Loucy (cell line): ENCODE data around the gene CAMK2A.

Experiments
- H2AFZ ChIP-seq: fragments of 200-600 bp; sonication (generic); 2 replicates; pipeline ENCODE4 v1.6.0; 2016; ENCODE audit warnings: antibody characterized with exemption, mild to moderate bottlenecking, low read length, moderate library complexity
- H3F3A ChIP-seq: fragments of 200-600 bp; 2 replicates; pipeline ENCODE4 v1.6.0; 2016; ENCODE audit warnings: antibody characterized with exemption, low read depth, mild to moderate bottlenecking
- H3K27me3 ChIP-seq: fragments of 200-600 bp; sonication (generic); 2 replicates; pipeline ENCODE4 v1.6.1; 2014; ENCODE audit warnings: low read length, mild to moderate bottlenecking; ENCODE audit not compliant: insufficient read depth, poor library complexity, severe bottlenecking
- H3K36me3 ChIP-seq: fragments of 200-600 bp; sonication (generic); 2 replicates; pipeline ENCODE4 v1.6.1; 2016; ENCODE audit warnings: low read length; ENCODE audit not compliant: insufficient read depth
- H3K4me1 ChIP-seq: fragments of 200-600 bp; sonication (generic); 2 replicates; pipeline ENCODE4 v1.5.1; 2014; ENCODE audit warnings: low read length, mild to moderate bottlenecking; ENCODE audit not compliant: insufficient read depth, poor library complexity, severe bottlenecking
- H3K4me2 ChIP-seq: fragments of 200-600 bp; sonication (generic); 2 replicates; pipeline ENCODE4 v1.6.0; 2014; ENCODE audit warnings: antibody characterized with exemption, low read length, low read depth, mild to moderate bottlenecking; ENCODE audit not compliant: poor library complexity, severe bottlenecking
- H3K4me3 ChIP-seq: fragments of 200-600 bp; sonication (generic); 2 replicates; pipeline ENCODE4 v1.5.1; 2014; ENCODE audit warnings: low read length, mild to moderate bottlenecking, mixed read lengths; ENCODE audit not compliant: poor library complexity, severe bottlenecking
- H3K79me2 ChIP-seq: fragments of 200-600 bp; sonication (generic); 2 replicates; pipeline ENCODE4 v1.6.1; 2014; ENCODE audit warnings: low read length; ENCODE audit not compliant: insufficient read depth
- H3K9ac ChIP-seq: fragments of 200-600 bp; sonication (generic); 2 replicates; pipeline ENCODE4 v1.6.0; 2014; ENCODE audit warnings: mild to moderate bottlenecking, low read depth, low read length, moderate library complexity; ENCODE audit not compliant: poor library complexity, severe bottlenecking
- H3K9me2 ChIP-seq: fragments of 200-600 bp; sonication (generic); replicated peaks from 2 replicates; pipeline ENCODE4 v1.6.1; 2016; ENCODE audit warnings: low read depth, low read length, mixed read lengths
- H3K9me3 ChIP-seq: fragments of 200-600 bp; sonication (generic); 2 replicates; pipeline ENCODE4 v1.6.1; 2014; ENCODE audit warnings: mild to moderate bottlenecking, antibody characterized with exemption, low read length, low read depth; ENCODE audit not compliant: insufficient read depth
- H4K20me1 ChIP-seq: fragments of 200-600 bp; sonication (generic); 2 replicates; pipeline ENCODE4 v1.6.0; 2014; ENCODE audit warnings: antibody characterized with exemption, low read length, mild to moderate bottlenecking; ENCODE audit not compliant: insufficient read depth, poor library complexity, severe bottlenecking
- EZH2phosphoT487 ChIP-seq: fragments of 200-600 bp; IDR thresholded peaks from 2 replicates; pipeline ENCODE4 v1.6.1; 2018; ENCODE audit warnings: antibody characterized with exemption, mild to moderate bottlenecking, moderate library complexity, borderline replicate concordance
- TF ChIP-seq, protein P1 (sequence below): fragments of 200-600 bp; sonication (generic); conservative IDR thresholded peaks from 2 replicates; pipeline ENCODE4 v1.5.1; 2014; ENCODE audit warnings: mild to moderate bottlenecking, antibody characterized with exemption, low read length

CAMK2A gene

DNA sequence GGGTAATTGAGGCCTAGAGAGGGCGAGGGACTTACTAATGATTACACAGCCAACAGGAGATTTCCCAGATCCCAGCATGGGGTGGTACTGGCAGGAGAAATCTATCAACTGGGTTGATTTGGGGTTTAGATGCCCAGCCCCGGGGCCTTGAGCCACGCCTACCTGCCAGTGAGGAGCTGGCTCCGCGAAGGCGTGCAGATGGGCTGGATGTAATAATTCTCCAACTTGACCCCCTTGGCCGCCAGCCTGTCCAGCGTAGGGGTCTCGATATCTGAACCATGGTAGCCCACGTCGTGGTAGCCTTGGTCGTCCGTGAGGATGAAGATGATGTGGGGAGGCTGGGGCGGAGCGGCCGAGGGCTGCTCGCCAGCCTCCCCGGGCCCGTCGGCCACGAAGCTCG is 12.3 kb upstream of the CAMK2A start:
- Histone ChIP-seq H3K9me2 (no peaks in the 10 kb centered on the region), H4K20me1 (no peaks in the 10 kb centered on the region), H3K9ac (no peak overlapping the region), H3K36me3 (no peaks in the 10 kb centered on the region), H3K79me2 (no peaks in the 10 kb centered on the region), H2AFZ (no peak overlapping the region), H3K4me2 (no peak overlapping the region), H3K4me1 (no peaks in the 10 kb centered on the region), H3F3A (no peaks in the 10 kb centered on the region), H3K9me3 (no peaks in the 10 kb centered on the region), H3K27me3 (no peaks in the 10 kb centered on the region), H3K4me3 (no peak overlapping the region)
- TF ChIP-seq, protein P1, sequence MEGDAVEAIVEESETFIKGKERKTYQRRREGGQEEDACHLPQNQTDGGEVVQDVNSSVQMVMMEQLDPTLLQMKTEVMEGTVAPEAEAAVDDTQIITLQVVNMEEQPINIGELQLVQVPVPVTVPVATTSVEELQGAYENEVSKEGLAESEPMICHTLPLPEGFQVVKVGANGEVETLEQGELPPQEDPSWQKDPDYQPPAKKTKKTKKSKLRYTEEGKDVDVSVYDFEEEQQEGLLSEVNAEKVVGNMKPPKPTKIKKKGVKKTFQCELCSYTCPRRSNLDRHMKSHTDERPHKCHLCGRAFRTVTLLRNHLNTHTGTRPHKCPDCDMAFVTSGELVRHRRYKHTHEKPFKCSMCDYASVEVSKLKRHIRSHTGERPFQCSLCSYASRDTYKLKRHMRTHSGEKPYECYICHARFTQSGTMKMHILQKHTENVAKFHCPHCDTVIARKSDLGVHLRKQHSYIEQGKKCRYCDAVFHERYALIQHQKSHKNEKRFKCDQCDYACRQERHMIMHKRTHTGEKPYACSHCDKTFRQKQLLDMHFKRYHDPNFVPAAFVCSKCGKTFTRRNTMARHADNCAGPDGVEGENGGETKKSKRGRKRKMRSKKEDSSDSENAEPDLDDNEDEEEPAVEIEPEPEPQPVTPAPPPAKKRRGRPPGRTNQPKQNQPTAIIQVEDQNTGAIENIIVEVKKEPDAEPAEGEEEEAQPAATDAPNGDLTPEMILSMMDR = no peak
- no peak for TF ChIP-seq EZH2phosphoT487

DNA sequence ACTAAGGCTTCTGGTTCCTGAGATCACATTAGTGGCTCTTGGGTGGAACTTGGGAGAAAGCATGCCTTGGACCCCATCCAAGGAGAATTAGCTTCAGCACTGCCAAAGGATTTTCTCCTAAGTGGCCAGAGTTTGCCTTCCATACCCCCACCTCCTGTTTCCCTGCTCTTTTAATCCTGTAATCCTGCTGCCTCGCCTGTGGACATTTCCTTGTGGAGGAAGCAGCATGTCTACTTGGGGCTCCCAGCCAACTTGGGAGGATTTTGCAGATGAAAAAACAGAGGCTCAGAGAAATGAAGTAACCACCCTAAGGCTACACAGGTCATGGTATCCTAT is 11.6 kb upstream of the CAMK2A start:
- Histone ChIP-seq H4K20me1 (no peaks in the 10 kb centered on the region), H3K4me2 (no peak overlapping the region), H3K4me1 (no peaks in the 10 kb centered on the region), H3F3A (no peaks in the 10 kb centered on the region), H3K79me2 (no peaks in the 10 kb centered on the region), H3K9me2 (no peaks in the 10 kb centered on the region), H2AFZ (no peak overlapping the region), H3K27me3 (no peaks in the 10 kb centered on the region), H3K9me3 (no peaks in the 10 kb centered on the region), H3K9ac (no peak overlapping the region), H3K4me3 (no peak overlapping the region), H3K36me3 (no peaks in the 10 kb centered on the region)
- no peak for TF ChIP-seq EZH2phosphoT487
- TF ChIP-seq, protein P1 = no peak

DNA sequence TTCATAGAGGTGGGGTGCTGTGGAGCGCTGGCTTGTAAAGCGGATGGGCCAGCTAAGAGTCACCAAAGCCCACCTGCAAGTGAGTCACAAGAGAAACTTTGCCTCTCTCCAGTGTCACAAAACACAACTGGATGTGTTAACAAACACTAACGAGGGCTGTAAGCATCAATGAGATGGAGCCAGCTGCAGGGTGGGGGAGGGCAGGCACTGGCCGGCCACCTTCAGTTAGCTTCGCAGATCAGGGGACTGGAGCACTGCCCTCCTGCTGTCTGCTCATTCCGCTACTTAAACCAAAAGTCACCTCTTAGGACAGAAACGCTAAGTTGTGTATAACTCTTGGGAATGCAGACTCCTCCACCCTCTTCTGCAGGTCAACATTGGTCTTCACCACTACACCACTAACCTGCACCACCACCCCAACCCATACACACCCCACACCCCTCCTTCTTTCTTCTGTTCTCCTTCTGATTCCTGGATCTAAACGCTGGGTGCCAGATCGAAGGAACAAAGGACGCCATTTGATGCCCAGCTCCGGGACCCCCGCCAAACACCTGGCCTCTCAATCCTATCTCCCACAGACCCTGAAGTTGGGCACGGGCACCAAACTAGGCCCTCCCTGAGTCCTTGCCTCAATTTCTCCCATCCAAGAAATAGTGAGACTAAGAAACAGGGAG is 11.1 kb upstream of the CAMK2A start:
- Histone ChIP-seq H3K9me3 (no peaks in the 10 kb centered on the region), H3K4me1 (no peaks in the 10 kb centered on the region)
- TF ChIP-seq, protein P1 = no peak
- TF ChIP-seq EZH2phosphoT487 = no peak

More for the DNA sequence above, 11.1 kb upstream of the CAMK2A start:
- no peak overlapping the region for H3K9ac ChIP-seq
- no peak overlapping the region for H2AFZ ChIP-seq
- H3K4me2 ChIP-seq = no peak overlapping the region
- H3K27me3 ChIP-seq = no peaks in the 10 kb centered on the region
- H3K36me3 ChIP-seq = no peaks in the 10 kb centered on the region
- no peaks in the 10 kb centered on the region for H3K9me2 ChIP-seq
- no peaks in the 10 kb centered on the region for H4K20me1 ChIP-seq
- H3F3A ChIP-seq = no peaks in the 10 kb centered on the region
- no peak overlapping the region for H3K4me3 ChIP-seq
- no peaks in the 10 kb centered on the region for H3K79me2 ChIP-seq
